ENCODE results near the gene CPA1. TPM values are rescaled to one million over a fixed set of nuclear protein-coding genes. Genes with fewer than 3 reads are reported as not detected.

The CPA1 gene
- total and polyA plus RNA-seq, 2 donors from 2014 or later: 0.50 to 1.1 TPM

GRCh38 chr7:130352194-130353074, 27.9 kb upstream of the CPA1 start:
- no peak overlapping the region for H3K4me3 ChIP-seq (ENCODE audit: low read length in 3 of 3)
- DNase-seq (no peak), FAIRE-seq (no peak)
- peak overlapping the region in 1 of 3 donors; percentile 51 for H3K9ac ChIP-seq (ENCODE audit: low read length in 3 of 3)
- peak overlapping the region; percentile 11 to 51 for H3K27ac ChIP-seq (ENCODE audit: low read depth in 2 of 2, low read length in 2 of 2)
- H3K4me1 ChIP-seq (ENCODE audit: control insufficient read depth in 2 of 3, insufficient read depth in 2 of 3, low read depth in 1 of 3, low read length in 3 of 3): peaks cover 10 to 13% (median 11%) of the 10 kb centered on the region in 3 donors
- no peaks in the 10 kb centered on the region for H3K27me3 ChIP-seq (ENCODE audit: control insufficient read depth, insufficient read depth, low read length)
- no peak for TF ChIP-seq CTCF (IDR thresholded peaks at IDR 0.05; ENCODE audit: borderline replicate concordance, extremely low read depth, insufficient read depth)
- H3K9me3 ChIP-seq (ENCODE audit: control insufficient read depth in 2 of 3, insufficient read depth in 1 of 3, low read length in 3 of 3): no peaks in the 10 kb centered on the region
- intact Hi-C loops (cut with DNase I): no loop called here
- H3K36me3 ChIP-seq (ENCODE audit: control insufficient read depth in 2 of 3, insufficient read depth in 3 of 3, low read length in 3 of 3): no peaks in the 10 kb centered on the region

- H3K9me3 ChIP-seq (ENCODE audit: control insufficient read depth in 2 of 3, insufficient read depth in 1 of 3, low read length in 3 of 3): no peaks in the 10 kb centered on the region
- no peak for FAIRE-seq
- no peak overlapping the region for H3K9ac ChIP-seq (ENCODE audit: low read length in 3 of 3)
Observed at GRCh38 chr7:130353196-130353595, 27.1 kb upstream of the CPA1 start.

GRCh38 chr7:130356121-130356875, 24.0 kb upstream of the CPA1 start:
- peaks cover 8 to 12% (median 9%) of the 10 kb centered on the region in 3 donors for H3K4me1 ChIP-seq (ENCODE audit: control insufficient read depth in 2 of 3, insufficient read depth in 2 of 3, low read depth in 1 of 3, low read length in 3 of 3)
- DNase-seq (peak; percentile 92 to 98 (median 95)), FAIRE-seq (no peak)
- H3K9me3 ChIP-seq (ENCODE audit: control insufficient read depth in 2 of 3, insufficient read depth in 1 of 3, low read length in 3 of 3): peaks cover 0 to 10% (median 2%) of the 10 kb centered on the region in 3 donors
- H3K4me3 ChIP-seq (ENCODE audit: low read length in 3 of 3): no peak overlapping the region
- H3K27me3 ChIP-seq (ENCODE audit: control insufficient read depth, insufficient read depth, low read length): no peaks in the 10 kb centered on the region
- peak overlapping the region in 1 of 3 donors; percentile 44 for H3K9ac ChIP-seq (ENCODE audit: low read length in 3 of 3)
- no peaks in the 10 kb centered on the region for H3K36me3 ChIP-seq (ENCODE audit: control insufficient read depth in 2 of 3, insufficient read depth in 3 of 3, low read length in 3 of 3)
- intact Hi-C loops (cut with DNase I): no loop called here
- H3K27ac ChIP-seq (ENCODE audit: low read depth in 2 of 2, low read length in 2 of 2): peak overlapping the region; percentile 38 to 82
- no peak for TF ChIP-seq CTCF (IDR thresholded peaks at IDR 0.05; ENCODE audit: borderline replicate concordance, extremely low read depth, insufficient read depth)

More at GRCh38 chr7:130353196-130353595, 27.1 kb upstream of the CPA1 start:
- no peaks in the 10 kb centered on the region for H3K27me3 ChIP-seq (ENCODE audit: control insufficient read depth, insufficient read depth, low read length)
- no peaks in the 10 kb centered on the region for H3K36me3 ChIP-seq (ENCODE audit: control insufficient read depth in 2 of 3, insufficient read depth in 3 of 3, low read length in 3 of 3)
- no peak overlapping the region for H3K4me3 ChIP-seq (ENCODE audit: low read length in 3 of 3)
- TF ChIP-seq CTCF (IDR thresholded peaks at IDR 0.05; ENCODE audit: borderline replicate concordance, extremely low read depth, insufficient read depth): no peak
- DNase-seq: no peak
- peak overlapping the region in 1 of 2 donors; percentile 1 for H3K27ac ChIP-seq (ENCODE audit: low read depth in 2 of 2, low read length in 2 of 2)
- intact Hi-C loops (cut with DNase I): no loop called here
- peaks cover 10 to 13% (median 11%) of the 10 kb centered on the region in 3 donors for H3K4me1 ChIP-seq (ENCODE audit: control insufficient read depth in 2 of 3, insufficient read depth in 2 of 3, low read depth in 1 of 3, low read length in 3 of 3)

Measured in kidney (tissue), 14 donors.